HepG2 (cell line): ENCODE results near the gene TCEANC2. TPM values are rescaled to one million over a fixed set of nuclear protein-coding genes. Genes with fewer than 3 reads are reported as not detected.
A peak's percentile ranks its signal among the peaks of the same experiment; 100 is the strongest.

ENCODE experiments used
- ATAC-seq: fragments of 200-7000 bp; cut with Tn5 transposase; 3 replicates; pipeline ENCODE4 v1.9.1; 2020; ENCODE audit warnings: mild to moderate bottlenecking, moderate library complexity
- BruUV-seq: library from RNA; stranded (reverse); fragments of 400-500 nt; replicated peaks from 2 replicates; lab custom pipeline; 2021; lab: Mats Ljungman, UMichigan
- CTCF ChIA-PET: fragments of 300-600 bp; formaldehyde crosslinking; extraction: SDS; loops from one replicate; lab custom pipeline; 2021; ENCODE audit warnings: low total read pairs, inconsistent platforms, low intra/inter-chr PET ratio; lab: Yijun Ruan, JAX
- POLR2A ChIA-PET: fragments of 350-600 bp; sonication (Branson Sonifier 250); formaldehyde crosslinking; loops from one replicate; lab custom pipeline; 2020; ENCODE audit warnings: antibody characterized with exemption, inconsistent platforms; lab: Yijun Ruan, JAX
- DNase-seq: peaks from one replicate; pipeline ENCODE4 v3.0.0-alpha.2; 2015; ENCODE audit warnings: low spot score
- FAIRE-seq: peaks from 3 replicates; lab custom pipeline; 2011; peaks lifted over from hg19 to GRCh38; lab: Jason Lieb, UNC
- H2AFZ ChIP-seq: one replicate; pipeline ENCODE4 v1.6.1; 2011; ENCODE audit warnings: low read length, inconsistent platforms
- H3K27ac ChIP-seq: fragments of 300-600 bp; 3 replicates; pipeline ENCODE4 v1.8.0; 2011; ENCODE audit warnings: mixed run types, mild to moderate bottlenecking, mixed read lengths, low read length, inconsistent platforms; ENCODE audit not compliant: insufficient read depth; ENCODE audit errors: extremely low read length
- H3K27me3 ChIP-seq, 2 experiments: fragments of 200-600 bp in 1 of 2; 2 replicates in 1 of 2; 3 replicates in 1 of 2; pipeline versions ENCODE4 v1.6.0 to v1.8.0; 2011; ENCODE audit warnings: low read length in 2 of 2, mild to moderate bottlenecking in 2 of 2, moderate library complexity in 2 of 2, inconsistent platforms in 1 of 2; ENCODE audit not compliant: insufficient read depth in 2 of 2, control insufficient read depth in 1 of 2
- H3K36me3 ChIP-seq, 2 experiments: fragments of 200-600 bp in 1 of 2; replicated peaks in 1 of 2; 2 replicates in 1 of 2; 3 replicates in 1 of 2; pipeline versions ENCODE4 v1.5.1 to v1.8.0; 2011; ENCODE audit warnings: low read length in 2 of 2, inconsistent platforms in 1 of 2; ENCODE audit not compliant: insufficient read depth in 2 of 2, control insufficient read depth in 1 of 2
- H3K4me1 ChIP-seq: 2 replicates; pipeline ENCODE4 v1.5.1; 2012; ENCODE audit warnings: low read length, inconsistent platforms; ENCODE audit not compliant: insufficient read depth
- H3K4me2 ChIP-seq: 2 replicates; pipeline ENCODE4 v1.6.0; 2011; ENCODE audit warnings: low read depth, low read length, inconsistent platforms
- H3K4me3 ChIP-seq, 3 experiments: fragments of 200-600 bp in 1 of 3; sonication (generic), shearing (Covaris generic) in 1 of 3; replicated peaks in 1 of 3; 2 replicates each; pipeline ENCODE4 v1.5.1; 2011 to 2016; ENCODE audit warnings: low read length in 3 of 3, inconsistent platforms in 2 of 3, low read depth in 2 of 3, mild to moderate bottlenecking in 2 of 3, control low read depth in 1 of 3, mixed read lengths in 1 of 3; ENCODE audit not compliant: insufficient read depth in 1 of 3
- H3K79me2 ChIP-seq: one replicate; pipeline ENCODE4 v1.6.1; 2011; ENCODE audit warnings: low read length, inconsistent platforms; ENCODE audit not compliant: insufficient read depth
- H3K9ac ChIP-seq: 2 replicates; pipeline ENCODE4 v1.6.0; 2011; ENCODE audit warnings: mild to moderate bottlenecking, low read depth, low read length, inconsistent platforms; ENCODE audit not compliant: insufficient read depth
- H3K9me3 ChIP-seq: 2 replicates; pipeline ENCODE4 v1.5.1; 2012; ENCODE audit warnings: mild to moderate bottlenecking, low read length
- H4K20me1 ChIP-seq: 2 replicates; pipeline ENCODE4 v1.6.0; 2011; ENCODE audit warnings: inconsistent platforms, mild to moderate bottlenecking, low read length, moderate library complexity; ENCODE audit not compliant: insufficient read depth
- CREB1 ChIP-seq, 2 experiments: fragments of 450-650 bp in 1 of 2; IDR thresholded peaks; 2 replicates each; pipeline ENCODE4 v1.6.1; 2016 to 2017; ENCODE audit warnings: control low read depth in 1 of 2, mild to moderate bottlenecking in 1 of 2, missing compliant biosample characterization in 1 of 2, missing genetic modification characterization in 1 of 2
- MEIS2 ChIP-seq: sonication (generic); formaldehyde crosslinking; IDR thresholded peaks from 2 replicates; pipeline ENCODE4 v1.9.0; 2021; ENCODE audit warnings: mild to moderate bottlenecking, missing genetic modification reagents
- MXD4 ChIP-seq: IDR thresholded peaks from 2 replicates; pipeline ENCODE4 v1.6.1; 2016; ENCODE audit warnings: mild to moderate bottlenecking, missing biosample characterization, missing genetic modification reagents
- SIN3A ChIP-seq: IDR thresholded peaks from 2 replicates; pipeline ENCODE4 v1.6.1; 2011; ENCODE audit warnings: low read depth, mild to moderate bottlenecking, control low read depth, low read length, borderline replicate concordance
- SMAD9 ChIP-seq: sonication (generic); formaldehyde crosslinking; IDR thresholded peaks from 2 replicates; pipeline ENCODE4 v1.5.1; 2020; ENCODE audit warnings: mild to moderate bottlenecking, missing genetic modification reagents
- ZNF333 ChIP-seq: sonication (generic); formaldehyde crosslinking; IDR thresholded peaks from 2 replicates; pipeline ENCODE4 v1.4.0; 2020; ENCODE audit warnings: mild to moderate bottlenecking, missing genetic modification reagents, borderline replicate concordance
- ZNF556 ChIP-seq: sonication (generic); formaldehyde crosslinking; IDR thresholded peaks from 2 replicates; pipeline ENCODE4 v1.4.0; 2020; ENCODE audit warnings: mild to moderate bottlenecking, missing genetic modification reagents, borderline replicate concordance
- ZNF724P ChIP-seq: sonication (generic); formaldehyde crosslinking; IDR thresholded peaks from 2 replicates; pipeline ENCODE4 v1.8.0; 2022; ENCODE audit warnings: missing genetic modification reagents, borderline replicate concordance
- WGBS: methylation state at CpG from one replicate; pipeline ENCODE4 v1.1.6; 2017; ENCODE audit warnings: low lambda C conversion rate; 5-methylcytosine and 5-hydroxymethylcytosine counted together
- in situ Hi-C: cut with HindIII; loops from 2 replicates; pipeline ENCODE4 v1.10.0; 2017; ENCODE audit warnings: low pct_unique_long_range_greater_than_20kb; ENCODE audit not compliant: extremely low pct_ligation_motif_present
- intact Hi-C: fragments of 100-400 bp; cut with micrococcal nuclease; formaldehyde crosslinking; loops from one replicate; pipeline ENCODE4 v1.10.0; 2022; ENCODE audit not compliant: unreplicated experiment
- polyA plus RNA-seq, 8 experiments: library from polyadenylated mRNA; depleted of rRNA in 3 of 8; stranded (reverse) in 7 of 8; unstranded in 1 of 8; fragments of >200 nt; fragmentation: Illumina TruSeq in 4 of 8; extraction: Trizol in 4 of 8; gene quantifications; 2 replicates each; pipeline versions ENCODE4 v1.2.1 to v1.2.3, GENCODE V29; 2011 to 2016; ENCODE audit warnings: low read depth in 4 of 8, missing spikeins in 1 of 8, mixed read lengths in 1 of 8; ENCODE audit not compliant: insufficient read depth in 1 of 8
- total RNA-seq, 5 experiments: library from RNA; depleted of rRNA; stranded (reverse); fragments of >200 nt; fragmentation: Illumina TruSeq; extraction: Trizol; gene quantifications; 2 replicates each; pipeline ENCODE4 v1.2.3, GENCODE V29; 2016; ENCODE audit warnings: low read depth in 1 of 5
- TF ChIP-seq, protein P1 (sequence below): sonication (generic); formaldehyde crosslinking; conservative IDR thresholded peaks from 2 replicates; pipeline ENCODE4 v1.8.0; 2022; ENCODE audit warnings: low read depth, missing genetic modification reagents

TCEANC2 gene
- total and polyA plus RNA-seq, 2 of the 13 experiments (the other 11 are each of a cell fraction or from before 2014, with no cell fraction given) = 3.8 to 5.0 TPM

DNA sequence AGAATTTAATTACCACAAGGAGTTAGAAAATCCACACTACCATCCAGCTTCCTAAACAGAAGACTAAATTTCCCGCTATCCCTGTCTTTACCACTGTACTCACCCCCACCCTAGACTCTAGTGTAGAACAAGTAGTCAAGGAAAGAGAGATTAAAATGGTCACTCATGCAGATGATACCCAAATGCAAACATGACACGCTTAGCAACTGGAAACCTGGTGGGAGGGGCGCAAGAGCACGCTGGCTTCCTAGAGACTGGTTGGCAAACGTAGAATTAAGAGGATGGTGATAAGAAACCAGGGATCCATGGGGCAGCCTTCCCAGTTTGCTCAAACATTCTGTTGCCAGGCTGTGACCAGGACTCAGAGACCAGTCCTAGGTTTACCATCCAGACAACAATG is 25.6 kb upstream of the TCEANC2 start:
- Histone ChIP-seq H3K4me3 (peak overlapping the region in 2 of 3 experiments; percentile 4 to 42; a peak in 3 of 6 replicates), H3K9ac (peak overlapping the region; percentile 46; the same call in 1 of the 2 replicates), H3K9me3 (no peaks in the 10 kb centered on the region), H4K20me1 (no peaks in the 10 kb centered on the region), H3K27me3 (no peaks in the 10 kb centered on the region), H2AFZ (no peak overlapping the region), H3K27ac (peak overlapping the region; percentile 62), H3K4me2 (peak overlapping the region; percentile 82)
- ChIA-PET CTCF (no interaction called here), POLR2A (interaction anchor here (2.1 to 2.9 kb wide), 2 partner anchors 11 to 25 kb away, joined by 11 to 12 read pairs; partner anchors contain the start of genes TCEANC2 and TMEM59)
- FAIRE-seq = no peak
- 19% methylated on average over 5 of the region's 5 CpGs for WGBS
- no TSS peak for BruUV-seq
- TF ChIP-seq MXD4 (CRISPR knock-in tag) (0 out of 2 replicates have a peak, but pooled peaks have one; percentile 6), SIN3A (no peak), CREB1 (IDR thresholded peaks at IDR 0.05) (no peak), CREB1 (CRISPR knock-in tag; IDR thresholded peaks at IDR 0.05) (peak; percentile 61; the same call in 1 of the 2 replicates), SMAD9 (no peak), ZNF333 (CRISPR knock-in tag) (no peak), MEIS2 (CRISPR knock-in tag) (no peak), ZNF556 (CRISPR knock-in tag) (no peak), ZNF724P (CRISPR knock-in tag) (no peak)
- TF ChIP-seq, protein P1, sequence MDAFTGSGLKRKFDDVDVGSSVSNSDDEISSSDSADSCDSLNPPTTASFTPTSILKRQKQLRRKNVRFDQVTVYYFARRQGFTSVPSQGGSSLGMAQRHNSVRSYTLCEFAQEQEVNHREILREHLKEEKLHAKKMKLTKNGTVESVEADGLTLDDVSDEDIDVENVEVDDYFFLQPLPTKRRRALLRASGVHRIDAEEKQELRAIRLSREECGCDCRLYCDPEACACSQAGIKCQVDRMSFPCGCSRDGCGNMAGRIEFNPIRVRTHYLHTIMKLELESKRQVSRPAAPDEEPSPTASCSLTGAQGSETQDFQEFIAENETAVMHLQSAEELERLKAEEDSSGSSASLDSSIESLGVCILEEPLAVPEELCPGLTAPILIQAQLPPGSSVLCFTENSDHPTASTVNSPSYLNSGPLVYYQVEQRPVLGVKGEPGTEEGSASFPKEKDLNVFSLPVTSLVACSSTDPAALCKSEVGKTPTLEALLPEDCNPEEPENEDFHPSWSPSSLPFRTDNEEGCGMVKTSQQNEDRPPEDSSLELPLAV (CRISPR knock-in tag) = no peak
- TF ChIP-seq, all 625 proteins: peak for 2
- in situ Hi-C loops (no loop called here), intact Hi-C loops (loop anchor here (5.0 kb wide), 1 partner anchor 36 kb away; no protein-coding TSS in a partner anchor)
- ATAC-seq (peak; percentile 59), DNase-seq (peak; percentile 61)
- H3K36me3 ChIP-seq = peaks cover 0 to 6% of the 10 kb centered on the region in 2 experiments; a peak in 1 of 5 replicates
- H3K4me1 ChIP-seq = peaks cover 38% of the 10 kb centered on the region
- no peaks in the 10 kb centered on the region for H3K79me2 ChIP-seq
